ENCODE data around the gene ANO6. TPM values are rescaled to one million over a fixed set of nuclear protein-coding genes. Genes with fewer than 3 reads are reported as not detected.

ANO6 gene
- total RNA-seq, 1 experiment from 2014 or later = 18.1 TPM

GRCh38 chr12:45475594-45475993 is 259.7 kb downstream of the ANO6 start:
- no peaks in the 10 kb centered on the region for H3F3A ChIP-seq (ENCODE audit: low read length, unreplicated experiment)
- no peak overlapping the region for H3K4me2 ChIP-seq (ENCODE audit: low read length)
- H3K36me3 ChIP-seq (ENCODE audit: low read depth, low read length) = no peaks in the 10 kb centered on the region
- DNase-seq = no peak
- ChIA-PET POLR2A (ENCODE audit: unreplicated experiment) (interaction anchor here (0.6 kb wide), 1 partner anchor 600 kb away, joined by 4 read pairs; no protein-coding TSS in a partner anchor), CTCF (no interaction called here)
- H2AFZ ChIP-seq (ENCODE audit: low read length) = no peak overlapping the region
- H3K4me3 ChIP-seq (ENCODE audit: low read length) = no peak overlapping the region
- no peaks in the 10 kb centered on the region for H3K9me2 ChIP-seq (replicated peaks; ENCODE audit: low read length)
- no peaks in the 10 kb centered on the region for H3K79me2 ChIP-seq (ENCODE audit: low read length)
- intact Hi-C loops (cut with micrococcal nuclease) = no loop called here
- H4K20me1 ChIP-seq (ENCODE audit: low read length) = no peaks in the 10 kb centered on the region
- 0 out of 2 replicates have a peak, but pooled peaks cover 4% of the 10 kb centered on the region for H3K27me3 ChIP-seq (ENCODE audit: low read length)
- ATAC-seq = no peak
- H3K4me1 ChIP-seq (ENCODE audit: insufficient read depth, low read length) = no peaks in the 10 kb centered on the region
- H3K27ac ChIP-seq (ENCODE audit: low read length) = no peak overlapping the region
- TF ChIP-seq EZH2 (IDR thresholded peaks at IDR 0.05; ENCODE audit: low read length, unreplicated experiment) = no peak
- TF ChIP-seq CTCF (conservative IDR thresholded peaks at IDR 0.05; ENCODE audit: low read depth, low read length) = no peak
- TF ChIP-seq EZH2phosphoT487 (IDR thresholded peaks at IDR 0.05; ENCODE audit: borderline replicate concordance, low read length) = no peak
- no TSS peak for BruUV-seq (replicated peaks)
- no peak overlapping the region for H3K9ac ChIP-seq (ENCODE audit: low read length)
- no peaks in the 10 kb centered on the region for H3K9me3 ChIP-seq (ENCODE audit: low read length)

- no peaks in the 10 kb centered on the region for H3K9me3 ChIP-seq (ENCODE audit: low read length)
- no peaks in the 10 kb centered on the region for H4K20me1 ChIP-seq (ENCODE audit: low read length)
- no peak overlapping the region for H2AFZ ChIP-seq (ENCODE audit: low read length)
- no peaks in the 10 kb centered on the region for H3K79me2 ChIP-seq (ENCODE audit: low read length)
- no peaks in the 10 kb centered on the region for H3K4me1 ChIP-seq (ENCODE audit: insufficient read depth, low read length)
- ChIA-PET POLR2A (ENCODE audit: unreplicated experiment) (no interaction called here), CTCF (no interaction called here)
- no peak overlapping the region for H3K27ac ChIP-seq (ENCODE audit: low read length)
- H3F3A ChIP-seq (ENCODE audit: low read length, unreplicated experiment) = no peaks in the 10 kb centered on the region
- H3K36me3 ChIP-seq (ENCODE audit: low read depth, low read length) = no peaks in the 10 kb centered on the region
- no peaks in the 10 kb centered on the region for H3K9me2 ChIP-seq (replicated peaks; ENCODE audit: low read length)
- intact Hi-C loops (cut with micrococcal nuclease) = no loop called here
- no peak overlapping the region for H3K9ac ChIP-seq (ENCODE audit: low read length)
- TF ChIP-seq CTCF (conservative IDR thresholded peaks at IDR 0.05; ENCODE audit: low read depth, low read length) = no peak
- TF ChIP-seq EZH2phosphoT487 (IDR thresholded peaks at IDR 0.05; ENCODE audit: borderline replicate concordance, low read length) = no peak
- TF ChIP-seq EZH2 (IDR thresholded peaks at IDR 0.05; ENCODE audit: low read length, unreplicated experiment) = no peak
- 0 out of 2 replicates have a peak, but pooled peaks cover 4% of the 10 kb centered on the region for H3K27me3 ChIP-seq (ENCODE audit: low read length)
- BruUV-seq (replicated peaks) = no TSS peak
- H3K4me2 ChIP-seq (ENCODE audit: low read length) = no peak overlapping the region
- ATAC-seq (no peak), DNase-seq (no peak)
- no peak overlapping the region for H3K4me3 ChIP-seq (ENCODE audit: low read length)
Measured at GRCh38 chr12:45477526-45477925, 261.6 kb downstream of the ANO6 start.

DNA sequence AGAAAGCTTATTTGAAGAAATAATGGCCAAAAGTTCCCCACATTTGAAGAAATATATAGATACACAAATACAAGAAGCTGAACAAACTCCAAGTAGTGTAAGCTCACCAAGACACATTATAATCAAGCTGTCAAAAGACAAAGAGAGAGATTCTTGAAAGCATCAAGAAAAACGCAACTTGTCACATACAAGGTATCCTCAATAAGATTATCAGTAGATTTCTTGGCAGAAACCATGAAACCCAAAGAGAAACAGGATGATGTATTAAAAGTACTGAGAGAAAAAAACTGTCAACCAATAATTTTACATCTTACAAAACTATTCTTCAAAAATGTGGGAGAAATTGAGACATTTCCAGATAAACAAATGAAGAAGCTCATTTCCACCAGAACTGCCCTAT is 263.0 kb downstream of the ANO6 start:
- ChIA-PET CTCF (no interaction called here), POLR2A (ENCODE audit: unreplicated experiment) (no interaction called here)

More for the DNA sequence above, 263.0 kb downstream of the ANO6 start:
- 0 out of 2 replicates have a peak, but pooled peaks cover 4% of the 10 kb centered on the region for H3K27me3 ChIP-seq (ENCODE audit: low read length)
- H3K79me2 ChIP-seq (ENCODE audit: low read length) = no peaks in the 10 kb centered on the region
- DNase-seq (no peak), ATAC-seq (no peak)
- no peak overlapping the region for H3K27ac ChIP-seq (ENCODE audit: low read length)
- no peaks in the 10 kb centered on the region for H3F3A ChIP-seq (ENCODE audit: low read length, unreplicated experiment)
- intact Hi-C loops (cut with micrococcal nuclease) = no loop called here
- no peak overlapping the region for H3K4me2 ChIP-seq (ENCODE audit: low read length)
- H3K9ac ChIP-seq (ENCODE audit: low read length) = no peak overlapping the region
- H3K9me3 ChIP-seq (ENCODE audit: low read length) = no peaks in the 10 kb centered on the region
- H3K9me2 ChIP-seq (replicated peaks; ENCODE audit: low read length) = no peaks in the 10 kb centered on the region
- H4K20me1 ChIP-seq (ENCODE audit: low read length) = no peaks in the 10 kb centered on the region
- no peaks in the 10 kb centered on the region for H3K36me3 ChIP-seq (ENCODE audit: low read depth, low read length)
- no peaks in the 10 kb centered on the region for H3K4me1 ChIP-seq (ENCODE audit: insufficient read depth, low read length)
- TF ChIP-seq EZH2phosphoT487 (IDR thresholded peaks at IDR 0.05; ENCODE audit: borderline replicate concordance, low read length) (no peak), CTCF (conservative IDR thresholded peaks at IDR 0.05; ENCODE audit: low read depth, low read length) (no peak), EZH2 (IDR thresholded peaks at IDR 0.05; ENCODE audit: low read length, unreplicated experiment) (no peak)
- BruUV-seq (replicated peaks) = no TSS peak
- H3K4me3 ChIP-seq (ENCODE audit: low read length) = no peak overlapping the region
- H2AFZ ChIP-seq (ENCODE audit: low read length) = no peak overlapping the region

All from PC-3 (cell line).